ENCODE results near the gene PDE1C.

The PDE1C gene

DNA sequence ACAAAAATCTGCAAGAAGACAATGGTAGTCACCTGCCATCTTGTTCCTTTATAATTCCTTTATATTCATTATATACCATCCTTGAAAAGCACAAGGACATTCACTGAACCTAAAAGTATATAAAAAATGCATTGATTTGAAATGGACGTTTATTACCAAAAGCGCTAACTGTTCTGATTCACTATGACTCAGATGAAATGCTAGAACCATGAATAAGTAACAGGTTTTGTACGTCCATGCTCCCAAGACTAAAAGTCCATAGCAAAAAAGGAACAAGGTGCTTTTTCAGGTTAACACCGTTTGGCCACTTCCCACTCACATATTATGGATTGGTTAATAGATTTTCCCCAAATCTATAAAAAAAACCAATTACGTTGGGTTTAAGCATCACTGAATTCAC lies 273.8 kb downstream of the PDE1C start:
- H3K27ac ChIP-seq = no peak overlapping the region
- TF ChIP-seq ZFX (IDR thresholded peaks at IDR 0.05) = no peak
- TF ChIP-seq, protein P1, sequence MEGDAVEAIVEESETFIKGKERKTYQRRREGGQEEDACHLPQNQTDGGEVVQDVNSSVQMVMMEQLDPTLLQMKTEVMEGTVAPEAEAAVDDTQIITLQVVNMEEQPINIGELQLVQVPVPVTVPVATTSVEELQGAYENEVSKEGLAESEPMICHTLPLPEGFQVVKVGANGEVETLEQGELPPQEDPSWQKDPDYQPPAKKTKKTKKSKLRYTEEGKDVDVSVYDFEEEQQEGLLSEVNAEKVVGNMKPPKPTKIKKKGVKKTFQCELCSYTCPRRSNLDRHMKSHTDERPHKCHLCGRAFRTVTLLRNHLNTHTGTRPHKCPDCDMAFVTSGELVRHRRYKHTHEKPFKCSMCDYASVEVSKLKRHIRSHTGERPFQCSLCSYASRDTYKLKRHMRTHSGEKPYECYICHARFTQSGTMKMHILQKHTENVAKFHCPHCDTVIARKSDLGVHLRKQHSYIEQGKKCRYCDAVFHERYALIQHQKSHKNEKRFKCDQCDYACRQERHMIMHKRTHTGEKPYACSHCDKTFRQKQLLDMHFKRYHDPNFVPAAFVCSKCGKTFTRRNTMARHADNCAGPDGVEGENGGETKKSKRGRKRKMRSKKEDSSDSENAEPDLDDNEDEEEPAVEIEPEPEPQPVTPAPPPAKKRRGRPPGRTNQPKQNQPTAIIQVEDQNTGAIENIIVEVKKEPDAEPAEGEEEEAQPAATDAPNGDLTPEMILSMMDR (conservative IDR thresholded peaks at IDR 0.05) = no peak

- no peak overlapping the region for H3K27ac ChIP-seq
Measured at GRCh38 chr7:31794851-31795344, 275.3 kb downstream of the PDE1C start.

GRCh38 chr7:31791881-31792280 lies 278.3 kb downstream of the PDE1C start:
- TF ChIP-seq, protein P1 (conservative IDR thresholded peaks at IDR 0.05) = no peak
- no peak for TF ChIP-seq ZFX (IDR thresholded peaks at IDR 0.05)
- no peak overlapping the region for H3K27ac ChIP-seq

More at GRCh38 chr7:31794851-31795344, 275.3 kb downstream of the PDE1C start:
- TF ChIP-seq, protein P1 (conservative IDR thresholded peaks at IDR 0.05) = no peak
- no peak for TF ChIP-seq ZFX (IDR thresholded peaks at IDR 0.05)

- H3K27ac ChIP-seq = no peak overlapping the region
- TF ChIP-seq ZFX (IDR thresholded peaks at IDR 0.05) = no peak
- TF ChIP-seq, protein P1 (conservative IDR thresholded peaks at IDR 0.05) = no peak
Measured at GRCh38 chr7:31788883-31789680, 281.1 kb downstream of the PDE1C start.

GRCh38 chr7:31788445-31788844 lies 281.8 kb downstream of the PDE1C start:
- no peak overlapping the region for H3K27ac ChIP-seq
- TF ChIP-seq, protein P1 (conservative IDR thresholded peaks at IDR 0.05) = no peak
- no peak for TF ChIP-seq ZFX (IDR thresholded peaks at IDR 0.05)

DNA sequence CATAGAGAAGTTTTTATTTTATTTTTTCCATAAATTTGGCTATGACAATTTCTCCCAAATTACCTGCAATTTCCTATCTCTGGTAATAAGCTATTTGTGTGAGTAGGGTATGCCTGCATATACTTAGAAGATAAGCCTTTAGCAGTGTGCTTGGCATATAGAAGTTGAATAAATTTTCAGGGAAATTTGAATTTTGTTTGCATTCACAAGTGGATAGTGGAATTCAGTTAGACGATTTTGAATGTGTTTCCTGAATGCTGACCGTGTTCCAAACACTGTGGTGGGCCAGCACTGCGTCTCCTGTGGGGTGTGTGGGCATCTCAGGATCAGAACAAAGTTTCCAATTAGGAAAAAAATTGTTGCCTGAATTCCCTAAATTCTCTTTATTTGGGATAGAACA lies 283.9 kb downstream of the PDE1C start:
- TF ChIP-seq, protein P1 (conservative IDR thresholded peaks at IDR 0.05) = no peak
- no peak for TF ChIP-seq ZFX (IDR thresholded peaks at IDR 0.05)

DNA sequence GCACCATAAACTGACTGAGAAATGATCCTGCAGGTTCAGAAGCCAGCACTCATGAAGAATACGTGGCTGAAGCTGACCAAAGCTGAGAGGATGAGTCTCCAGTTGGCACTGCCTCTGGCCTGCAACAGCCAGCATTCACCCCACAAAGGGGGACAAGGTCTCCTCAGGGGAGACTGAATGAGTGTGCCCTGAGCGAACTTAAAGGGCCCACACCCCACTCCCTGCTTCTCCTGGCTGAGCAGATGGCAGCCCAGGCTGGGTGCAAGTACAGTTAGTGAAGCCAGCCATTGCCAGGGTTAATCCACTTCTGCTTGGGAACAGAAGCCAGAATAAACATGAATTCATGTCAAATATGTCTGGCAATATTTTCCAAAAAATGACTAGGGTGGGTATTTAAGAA lies 285.1 kb downstream of the PDE1C start:
- no peak overlapping the region for H3K27ac ChIP-seq
- TF ChIP-seq, protein P1 (conservative IDR thresholded peaks at IDR 0.05) = no peak
- TF ChIP-seq ZFX (IDR thresholded peaks at IDR 0.05) = no peak

More for the DNA sequence above, 283.9 kb downstream of the PDE1C start:
- no peak overlapping the region for H3K27ac ChIP-seq
